ENCODE measurements around the gene ATOH8. TPM values are rescaled to one million over a fixed set of nuclear protein-coding genes. Genes with fewer than 3 reads are reported as not detected.
A peak's percentile ranks its signal among the peaks of the same experiment; 100 is the strongest.
"Not testable (repeated sequence)": the region's sequence is repeated elsewhere in the genome, so short reads cannot be mapped to it uniquely, and the experiment has no call there.

Gene ATOH8
- total and polyA plus RNA-seq, 9 donors, result 9.4 to 37.7 (median 29.6) TPM

GRCh38 chr2:85712336-85712735 lies 41.5 kb upstream of the ATOH8 start:
- TF ChIP-seq CTCF (IDR thresholded peaks at IDR 0.05) (no peak), EP300 (IDR thresholded peaks at IDR 0.05) (no peak), POLR2A (IDR thresholded peaks at IDR 0.05) (no peak)
- no peak for DNase-seq
- WGBS, 3 donors, result 74 to 82% (median 75%) methylated on average over 15 of the region's 15 CpGs
- Histone ChIP-seq H3K27me3 (no peaks in the 10 kb centered on the region), H3K4me1 (ENCODE audit: insufficient read depth) (peaks cover 29% of the 10 kb centered on the region), H3K27ac (peak overlapping the region; percentile 4 to 57), H3K9me3 (no peaks in the 10 kb centered on the region), H3K4me3 (no peak overlapping the region), H3K36me3 (no peaks in the 10 kb centered on the region)
- intact Hi-C loops (cut with DNase I), result loop anchor here in 1 of 4 donors (5.0 kb wide), 1 partner anchor 75 kb away; no protein-coding TSS in a partner anchor

GRCh38 chr2:85712849-85713612 lies 40.8 kb upstream of the ATOH8 start:
- DNase-seq, result peak in 1 of 5 donors; percentile 42
- intact Hi-C loops (cut with DNase I), result loop anchor here in 1 of 4 donors (5.0 kb wide), 1 partner anchor 76 kb away; no protein-coding TSS in a partner anchor
- 51 to 62% (median 55%) methylated on average over 9 of the region's 9 CpGs for WGBS, 3 donors
- Histone ChIP-seq H3K4me3 (no peak overlapping the region), H3K27me3 (no peaks in the 10 kb centered on the region), H3K36me3 (no peaks in the 10 kb centered on the region), H3K4me1 (ENCODE audit: insufficient read depth) (peaks cover 28% of the 10 kb centered on the region), H3K27ac (peak overlapping the region in 1 of 2 donors; percentile 57), H3K9me3 (no peaks in the 10 kb centered on the region)
- no peak for TF ChIP-seq POLR2A (IDR thresholded peaks at IDR 0.05)
- no peak for TF ChIP-seq EP300 (IDR thresholded peaks at IDR 0.05)

GRCh38 chr2:85713836-85714235 lies 40.0 kb upstream of the ATOH8 start:
- TF ChIP-seq EP300 (IDR thresholded peaks at IDR 0.05) (no peak), CTCF (IDR thresholded peaks at IDR 0.05) (no peak), POLR2A (IDR thresholded peaks at IDR 0.05) (no peak)
- Histone ChIP-seq H3K27me3 (no peaks in the 10 kb centered on the region), H3K4me3 (no peak overlapping the region), H3K9me3 (no peaks in the 10 kb centered on the region), H3K36me3 (no peaks in the 10 kb centered on the region), H3K27ac (no peak overlapping the region), H3K4me1 (ENCODE audit: insufficient read depth) (peaks cover 28% of the 10 kb centered on the region)
- intact Hi-C loops (cut with DNase I), result loop anchor here in 1 of 4 donors (5.0 kb wide), 1 partner anchor 77 kb away; no protein-coding TSS in a partner anchor
- no peak for DNase-seq
- 84 to 93% (median 93%) methylated on average over 5 of the region's 5 CpGs for WGBS, 3 donors

GRCh38 chr2:85714421-85714820 lies 39.4 kb upstream of the ATOH8 start:
- not testable (repeated sequence) for H3K36me3 ChIP-seq, DNase-seq, H3K27me3 ChIP-seq, H3K9me3 ChIP-seq, H3K4me3 ChIP-seq, H3K27ac ChIP-seq
- H3K4me1 ChIP-seq (ENCODE audit: insufficient read depth), result peaks cover 33% of the 10 kb centered on the region
- intact Hi-C loops (cut with DNase I), result loop anchor here in 1 of 4 donors (5.0 kb wide), 1 partner anchor 77 kb away; no protein-coding TSS in a partner anchor
- WGBS, 3 donors, result 94 to 97% (median 94%) methylated on average over 7 of the region's 7 CpGs

- H3K27me3 ChIP-seq, result no peaks in the 10 kb centered on the region
- no peak overlapping the region for H3K27ac ChIP-seq
- no peaks in the 10 kb centered on the region for H3K9me3 ChIP-seq
- TF ChIP-seq EP300 (IDR thresholded peaks at IDR 0.05) (no peak), CTCF (IDR thresholded peaks at IDR 0.05) (no peak), POLR2A (IDR thresholded peaks at IDR 0.05) (no peak)
- H3K36me3 ChIP-seq, result no peaks in the 10 kb centered on the region
- DNase-seq, result no peak
- intact Hi-C loops (cut with DNase I), result loop anchor here in 1 of 4 donors (5.0 kb wide), 1 partner anchor 78 kb away; no protein-coding TSS in a partner anchor
- WGBS, 3 donors, result 89 to 92% (median 89%) methylated on average over 8 of the region's 8 CpGs
- peaks cover 37% of the 10 kb centered on the region for H3K4me1 ChIP-seq (ENCODE audit: insufficient read depth)
- H3K4me3 ChIP-seq, result no peak overlapping the region
Measured at GRCh38 chr2:85714841-85715240, 39.0 kb upstream of the ATOH8 start.
